ENCODE data around the gene MYH10.
"Not testable (repeated sequence)": the region's sequence is repeated elsewhere in the genome, so short reads cannot be mapped to it uniquely, and the experiment has no call there.

MYH10 gene

GRCh38 chr17:8563981-8564602 lies 66.4 kb downstream of the MYH10 start:
- H3K27ac ChIP-seq, result no peak overlapping the region

GRCh38 chr17:8563024-8563776 lies 67.3 kb downstream of the MYH10 start:
- DNase-seq (ENCODE audit: low read depth, low spot score), result no peak

More at GRCh38 chr17:8563981-8564602, 66.4 kb downstream of the MYH10 start:
- no peak for DNase-seq (ENCODE audit: low read depth, low spot score)

DNA sequence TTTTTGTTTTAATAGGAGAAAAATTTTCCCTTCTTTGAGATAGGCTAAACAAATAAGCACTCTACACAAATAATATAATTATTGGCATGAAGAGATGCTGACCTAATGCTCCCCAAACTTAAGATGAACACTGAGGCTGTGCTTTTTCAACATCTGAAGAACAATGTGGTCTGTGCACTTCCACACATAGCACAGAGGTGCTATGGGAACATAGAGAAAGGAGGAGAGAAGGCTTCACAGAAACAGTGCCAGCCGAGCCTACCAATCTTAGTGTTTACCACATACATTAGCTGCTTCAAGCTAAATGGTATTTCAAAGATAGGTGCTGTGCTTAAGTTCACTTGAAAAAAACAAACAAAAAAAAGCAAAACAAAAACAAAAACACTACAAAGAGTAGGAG lies 72.4 kb downstream of the MYH10 start:
- no peak overlapping the region for H3K27ac ChIP-seq
- DNase-seq (ENCODE audit: low read depth, low spot score), result no peak

More at GRCh38 chr17:8563024-8563776, 67.3 kb downstream of the MYH10 start:
- no peak overlapping the region for H3K27ac ChIP-seq

- no peak overlapping the region for H3K27ac ChIP-seq
- DNase-seq (ENCODE audit: low read depth, low spot score), result no peak
Observed at GRCh38 chr17:8557176-8557806, 73.2 kb downstream of the MYH10 start.

GRCh38 chr17:8556074-8556473 lies 74.5 kb downstream of the MYH10 start:
- no peak for DNase-seq (ENCODE audit: low read depth, low spot score)

GRCh38 chr17:8555062-8555461 lies 75.5 kb downstream of the MYH10 start:
- H3K27ac ChIP-seq, result peak overlapping the region; percentile 70
- DNase-seq (ENCODE audit: low read depth, low spot score), result no peak

More at GRCh38 chr17:8556074-8556473, 74.5 kb downstream of the MYH10 start:
- peak overlapping the region; percentile 70 for H3K27ac ChIP-seq

DNA sequence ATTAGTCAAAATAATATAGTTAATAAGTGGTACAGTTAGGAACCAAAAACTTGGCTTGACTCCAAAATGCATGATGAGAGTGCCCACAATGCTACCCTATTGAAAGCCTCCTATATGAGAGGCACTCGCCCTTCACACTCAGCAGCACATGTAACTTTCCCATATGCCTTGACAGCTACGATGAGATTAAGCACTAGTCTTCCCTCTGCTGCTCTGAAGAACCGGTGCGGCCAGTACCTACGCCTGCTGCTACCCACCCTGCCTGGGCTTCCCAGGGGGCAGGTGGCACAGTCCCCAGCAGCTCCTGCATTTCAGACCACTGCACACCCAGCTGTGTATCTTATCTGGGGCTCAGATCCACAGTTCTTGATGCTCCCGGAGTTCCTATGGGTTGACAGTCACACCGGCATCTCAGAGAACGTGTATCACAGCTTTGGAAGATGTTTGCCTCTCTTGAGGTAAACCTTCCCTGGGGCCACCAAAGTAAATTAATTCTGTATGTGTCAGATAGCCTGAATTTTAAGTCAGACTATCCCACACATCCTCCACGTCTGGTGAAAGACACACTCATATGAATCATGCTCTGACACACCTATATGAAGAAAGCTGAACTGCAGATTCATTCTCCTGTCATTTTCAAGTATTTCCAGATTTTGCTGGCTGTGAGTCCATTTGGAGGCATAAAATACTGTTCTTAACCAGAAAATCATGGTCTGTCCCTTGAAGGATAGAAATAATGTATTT lies 77.8 kb downstream of the MYH10 start:
- peak; percentile 72 for DNase-seq (ENCODE audit: low read depth, low spot score)
- peak overlapping the region; percentile 70 for H3K27ac ChIP-seq

GRCh38 chr17:8542599-8543502 lies 87.7 kb downstream of the MYH10 start:
- DNase-seq (ENCODE audit: low read depth, low spot score), result peak; percentile 84
- peak overlapping the region; percentile 79 for H3K27ac ChIP-seq

DNA sequence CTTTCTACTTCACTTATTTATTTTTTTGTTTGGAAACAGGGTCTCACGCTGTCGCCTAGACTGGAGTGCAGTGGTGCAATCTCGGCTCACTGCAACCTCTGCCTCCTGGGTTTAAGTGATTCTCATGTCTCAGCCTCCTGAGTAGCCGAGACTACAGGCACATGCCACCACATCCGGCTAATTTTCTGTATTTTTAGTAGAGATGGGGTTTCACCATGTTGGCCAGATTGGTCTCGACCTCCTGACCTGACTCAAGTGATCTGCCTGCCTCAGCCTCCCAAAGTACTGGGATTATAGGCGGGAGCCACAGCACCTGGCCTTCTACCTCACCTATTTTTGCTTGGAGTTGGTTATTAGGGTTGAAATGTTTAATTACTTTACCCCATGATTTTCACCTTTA lies 90.5 kb downstream of the MYH10 start:
- H3K27ac ChIP-seq; DNase-seq (ENCODE audit: low read depth, low spot score): not testable (repeated sequence)

DNA sequence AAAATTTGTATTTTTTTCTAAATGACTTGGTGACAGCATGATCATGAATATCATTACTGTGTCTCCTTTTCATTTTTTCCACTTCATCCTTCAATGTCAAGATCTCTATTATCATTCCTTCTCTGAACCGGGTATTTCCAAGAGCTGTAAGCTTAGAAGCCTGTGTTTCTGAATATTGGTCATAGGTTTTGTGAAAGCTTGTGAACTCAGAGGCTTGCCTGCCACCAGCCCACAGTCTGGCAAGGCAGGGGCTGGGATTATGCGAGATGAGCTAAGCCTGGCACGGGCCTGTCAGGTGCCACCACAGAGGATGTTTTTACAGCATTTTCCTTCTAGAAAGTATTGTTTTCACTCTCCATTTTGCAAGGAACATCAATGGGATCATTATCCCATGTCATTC lies 92.8 kb downstream of the MYH10 start:
- no peak overlapping the region for H3K27ac ChIP-seq

DNA sequence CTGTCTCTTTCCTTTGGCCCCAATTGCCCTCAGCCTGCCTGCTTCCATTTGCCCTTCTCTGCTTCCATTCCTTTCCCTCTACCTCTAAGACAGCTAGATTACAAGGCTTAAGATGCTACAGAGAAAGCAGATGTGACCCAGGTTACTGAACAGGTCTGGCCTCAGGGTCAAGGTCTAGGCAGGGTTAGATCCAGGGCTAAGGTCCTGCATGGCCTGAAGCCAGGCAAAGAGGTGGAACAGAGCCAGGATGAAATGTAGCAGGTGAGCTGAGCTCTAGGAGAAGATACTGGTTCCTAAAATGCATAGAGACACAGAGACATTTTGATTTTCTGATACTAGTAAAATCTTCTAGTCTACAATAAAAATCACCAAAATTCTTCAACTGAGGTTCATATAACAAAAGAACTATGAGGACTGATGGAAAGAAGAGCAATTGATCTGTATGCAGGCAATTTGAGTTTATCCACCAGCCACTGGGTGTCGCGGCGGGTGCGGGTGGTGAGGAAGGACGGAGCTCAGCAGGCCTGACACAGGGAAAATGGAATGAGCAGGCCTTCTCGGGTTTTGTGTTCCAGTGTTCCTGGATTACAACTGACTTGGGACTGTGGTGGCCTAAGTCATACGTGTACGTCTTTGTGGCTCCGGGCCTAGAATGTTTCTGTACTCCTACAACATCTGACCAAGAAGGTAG lies 95.9 kb downstream of the MYH10 start:
- no peak overlapping the region for H3K27ac ChIP-seq
- DNase-seq (ENCODE audit: low read depth, low spot score), result no peak

More for the DNA sequence above, 92.8 kb downstream of the MYH10 start:
- no peak for DNase-seq (ENCODE audit: low read depth, low spot score)

DNA sequence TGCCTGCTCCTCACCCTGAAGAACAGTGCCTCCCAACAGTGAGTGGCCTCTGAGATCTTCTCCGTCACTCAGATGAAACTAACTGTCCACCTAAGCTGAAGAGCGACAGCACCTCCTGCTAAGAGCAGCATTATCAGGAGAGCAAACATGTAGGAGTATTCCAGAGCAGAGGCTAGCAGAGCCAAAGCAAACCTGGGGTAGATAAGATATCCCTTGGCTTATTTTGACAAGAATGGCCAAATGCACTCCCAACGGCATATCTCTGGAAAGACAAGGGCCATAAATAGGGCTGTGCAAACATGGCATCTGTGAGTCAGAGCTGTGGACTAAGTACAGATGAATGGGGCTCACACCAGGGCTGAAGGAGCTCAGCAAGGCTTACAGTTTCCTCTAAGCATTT lies 98.5 kb downstream of the MYH10 start:
- DNase-seq (ENCODE audit: low read depth, low spot score), result no peak
- H3K27ac ChIP-seq, result no peak overlapping the region

DNA sequence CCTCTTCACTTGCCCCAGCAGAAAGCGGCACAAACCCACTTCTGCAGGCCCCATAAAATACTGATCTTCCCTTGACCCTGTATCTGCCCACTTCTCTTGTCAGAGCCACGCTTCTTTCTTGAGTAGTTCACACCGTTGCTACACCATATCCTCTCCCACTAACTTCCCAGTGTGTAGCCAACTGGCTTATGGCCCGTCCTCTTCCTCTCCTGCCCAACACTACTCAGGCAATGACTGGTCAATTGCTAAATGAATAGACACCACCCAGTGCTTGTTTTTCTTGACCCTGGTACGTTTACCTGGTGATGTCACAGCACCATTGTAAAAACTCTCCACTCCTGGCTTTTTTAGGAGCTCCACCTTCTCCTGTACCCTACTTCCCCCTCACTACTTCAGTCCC lies 107.9 kb downstream of the MYH10 start:
- DNase-seq (ENCODE audit: low read depth, low spot score), result no peak
- H3K27ac ChIP-seq, result no peak overlapping the region

DNA sequence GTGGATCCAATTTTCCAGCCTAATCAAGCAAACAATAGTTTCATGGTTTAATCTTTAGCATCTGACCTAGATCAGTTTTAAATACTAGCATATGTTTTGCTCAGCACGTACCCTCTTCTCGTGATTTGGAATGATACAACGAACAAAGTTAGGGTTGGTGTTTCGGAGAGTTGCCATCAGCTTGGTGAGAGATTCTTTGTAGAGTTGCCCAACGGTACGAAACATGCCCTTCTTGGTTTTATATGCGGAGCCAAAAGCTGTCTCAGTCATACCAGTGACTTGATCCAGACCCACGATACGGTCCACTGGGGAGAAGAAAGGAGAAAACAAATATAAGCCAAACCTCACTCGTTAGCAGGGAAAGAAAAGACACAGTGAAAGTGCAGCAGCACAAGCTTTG lies 109.5 kb downstream of the MYH10 start:
- DNase-seq (ENCODE audit: low read depth, low spot score), result no peak
- H3K27ac ChIP-seq, result no peak overlapping the region

GRCh38 chr17:8518850-8519249 lies 111.7 kb downstream of the MYH10 start:
- DNase-seq (ENCODE audit: low read depth, low spot score), result no peak

DNA sequence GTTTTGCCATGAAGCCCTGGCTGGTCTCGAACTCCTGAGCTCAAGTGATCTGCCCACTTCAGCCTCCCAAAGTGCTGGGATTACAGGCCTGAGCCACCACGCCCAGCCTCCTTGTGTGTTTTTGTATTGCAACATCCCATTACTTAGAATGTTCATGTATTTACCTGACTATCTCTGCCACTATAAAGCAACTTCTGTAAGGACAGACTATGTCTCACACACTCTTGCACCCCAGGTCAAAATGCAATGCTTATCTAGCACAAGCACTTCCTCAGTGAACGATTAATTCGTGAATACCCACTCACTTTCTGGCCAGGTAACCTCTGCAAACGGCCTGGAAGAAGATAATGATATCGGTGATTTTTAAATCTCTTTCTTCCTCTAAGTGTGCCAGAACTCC lies 112.2 kb downstream of the MYH10 start:
- H3K27ac ChIP-seq, result no peak overlapping the region
- DNase-seq (ENCODE audit: low read depth, low spot score), result no peak

More at GRCh38 chr17:8518850-8519249, 111.7 kb downstream of the MYH10 start:
- no peak overlapping the region for H3K27ac ChIP-seq

DNA sequence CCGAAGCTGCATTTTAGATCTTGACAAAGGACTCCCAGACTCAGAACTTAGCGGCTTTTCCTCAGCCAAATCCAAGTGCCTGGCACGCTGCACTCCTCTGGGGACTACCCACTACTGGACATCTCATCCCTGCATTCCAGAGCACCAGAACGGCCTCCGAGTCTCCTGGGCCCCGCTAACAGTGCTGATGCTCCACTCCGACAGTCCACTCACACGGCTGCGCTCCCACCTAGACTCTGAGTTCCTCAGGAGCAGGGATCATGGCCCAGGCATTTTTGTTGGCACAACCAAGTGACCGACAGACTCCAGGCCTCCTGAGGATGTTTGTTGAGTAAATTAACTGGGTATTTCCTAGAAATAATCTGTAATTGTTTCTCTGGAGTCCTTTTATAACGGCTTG lies 115.7 kb downstream of the MYH10 start:
- H3K27ac ChIP-seq, result no peak overlapping the region
- DNase-seq (ENCODE audit: low read depth, low spot score), result no peak

DNA sequence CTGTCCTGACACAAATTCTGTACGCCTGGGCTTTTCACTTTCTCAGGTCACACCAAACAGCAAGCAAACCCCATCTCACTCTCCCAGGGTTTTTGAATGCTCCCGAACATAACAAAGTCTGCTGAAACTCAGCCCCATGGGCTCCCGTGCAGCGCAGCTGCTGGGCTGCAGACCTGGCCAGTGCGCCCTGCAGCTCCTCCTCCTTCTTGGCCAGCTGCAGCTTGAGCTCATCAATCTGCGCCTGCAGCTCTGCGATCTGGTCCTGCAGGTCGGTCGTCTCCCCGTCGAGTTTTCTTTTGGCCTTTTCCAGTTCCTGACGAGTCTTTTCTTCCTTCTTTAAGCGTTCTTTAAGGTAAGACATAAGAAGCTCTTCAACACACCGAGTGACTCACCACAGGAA lies 124.4 kb downstream of the MYH10 start:
- no peak overlapping the region for H3K27ac ChIP-seq
- no peak for DNase-seq (ENCODE audit: low read depth, low spot score)
